H1 (cell line): ENCODE measurements around the gene TLE2. TPM values are rescaled to one million over a fixed set of nuclear protein-coding genes. Genes with fewer than 3 reads are reported as not detected.

Source experiments
- CTCF ChIA-PET: fragments of 300-600 bp; sonication (Branson Sonifier 250); formaldehyde crosslinking; loops from one replicate; lab custom pipeline; 2021; ENCODE audit not compliant: partially characterized antibody; lab: Charles Lee
- POLR2A ChIA-PET: fragments of 300-600 bp; sonication (Branson Sonifier 250); formaldehyde crosslinking; loops from one replicate; lab custom pipeline; 2021; ENCODE audit warnings: inconsistent platforms; ENCODE audit not compliant: partially characterized antibody; lab: Charles Lee
- DNase-seq, 2 experiments: peaks; one replicate each; pipeline versions ENCODE4 v3.0.0 to v3.0.0-alpha.2; 2010 to 2022; ENCODE audit warnings: low spot score in 2 of 2, low read depth in 1 of 2, mixed read lengths in 1 of 2
- FAIRE-seq: peaks from 2 replicates; lab custom pipeline; 2011; peaks lifted over from hg19 to GRCh38; lab: Jason Lieb, UNC
- H2AFZ ChIP-seq: 2 replicates; pipeline ENCODE4 v1.8.1; 2012; ENCODE audit warnings: low read length, inconsistent platforms
- H2AK5ac ChIP-seq: 2 replicates; pipeline ENCODE4 v1.6.1; 2013; ENCODE audit warnings: low read depth, low read length
- H2BK120ac ChIP-seq: replicated peaks from 2 replicates; pipeline ENCODE3; 2013; ENCODE audit warnings: low read depth, low read length, inconsistent platforms
- H2BK12ac ChIP-seq: 2 replicates; pipeline ENCODE4 v1.6.1; 2013; ENCODE audit warnings: low read depth, low read length
- H2BK15ac ChIP-seq: 2 replicates; pipeline ENCODE4 v1.6.1; 2013; ENCODE audit warnings: low read length
- H2BK20ac ChIP-seq: 2 replicates; pipeline ENCODE4 v1.6.1; 2013; ENCODE audit warnings: low read length
- H2BK5ac ChIP-seq: 2 replicates; pipeline ENCODE4 v1.6.1; 2013; ENCODE audit warnings: low read depth, low read length
- H3K14ac ChIP-seq: 2 replicates; pipeline ENCODE4 v1.6.1; 2013; ENCODE audit warnings: inconsistent platforms; ENCODE audit not compliant: insufficient read length
- H3K18ac ChIP-seq: 2 replicates; pipeline ENCODE4 v1.6.1; 2013; ENCODE audit warnings: low read length; ENCODE audit errors: extremely low read depth
- H3K23ac ChIP-seq: 2 replicates; pipeline ENCODE4 v1.6.1; 2013; ENCODE audit warnings: inconsistent platforms; ENCODE audit not compliant: insufficient read length
- H3K23me2 ChIP-seq: 2 replicates; pipeline ENCODE4 v1.6.1; 2013; ENCODE audit warnings: low read depth, low read length
- H3K27ac ChIP-seq: 2 replicates; pipeline ENCODE4 v1.6.1; 2011; ENCODE audit warnings: low read depth, low read length, inconsistent platforms
- H3K27me3 ChIP-seq, 4 experiments: replicated peaks in 1 of 4; 1 replicate in 1 of 4; 2 replicates in 3 of 4; pipeline versions ENCODE4 v1.6.1 to v1.8.1; 2011 to 2013; ENCODE audit warnings: low read length in 3 of 4, mild to moderate bottlenecking in 3 of 4, inconsistent platforms in 2 of 4, mixed read lengths in 2 of 4, moderate library complexity in 1 of 4; ENCODE audit not compliant: control insufficient read depth in 3 of 4, insufficient read depth in 3 of 4; ENCODE audit errors: extremely low read depth in 1 of 4
- H3K36me3 ChIP-seq, 4 experiments: 2 replicates each; pipeline versions ENCODE4 v1.6.1 to v1.8.1; 2011 to 2013; ENCODE audit warnings: mild to moderate bottlenecking in 4 of 4, low read length in 3 of 4, moderate library complexity in 2 of 4, control low read depth in 1 of 4, inconsistent platforms in 1 of 4; ENCODE audit not compliant: insufficient read depth in 4 of 4, control insufficient read depth in 2 of 4
- H3K4ac ChIP-seq: replicated peaks from 2 replicates; pipeline ENCODE3; 2013; ENCODE audit warnings: low read length, low read depth, mixed read lengths, inconsistent platforms; ENCODE audit not compliant: insufficient read length
- H3K4me1 ChIP-seq, 4 experiments: replicated peaks in 1 of 4; 1 replicate in 1 of 4; 2 replicates in 3 of 4; pipeline versions ENCODE4 v1.6.1 to v1.8.1; 2011 to 2013; ENCODE audit warnings: low read length in 3 of 4, inconsistent platforms in 2 of 4, mixed read lengths in 1 of 4; ENCODE audit not compliant: insufficient read depth in 4 of 4, control insufficient read depth in 3 of 4
- H3K4me2 ChIP-seq, 2 experiments: 2 replicates each; pipeline versions ENCODE4 v1.6.1 to v1.8.1; 2011 to 2013; ENCODE audit warnings: low read depth in 2 of 2, low read length in 2 of 2, control low read depth in 1 of 2, inconsistent platforms in 1 of 2, mild to moderate bottlenecking in 1 of 2; ENCODE audit not compliant: insufficient read depth in 1 of 2
- H3K4me3 ChIP-seq, 4 experiments: fragments of 200-600, 300-600 bp in 1 of 4; sonication (generic), shearing (Covaris generic), sonication (Bioruptor Twin) in 1 of 4; 2 replicates each; pipeline versions ENCODE4 v1.5.1 to v1.8.1; 2011 to 2016; ENCODE audit warnings: low read length in 4 of 4, low read depth in 3 of 4, control low read depth in 2 of 4, inconsistent platforms in 2 of 4, mild to moderate bottlenecking in 2 of 4, mixed read lengths in 1 of 4, moderate library complexity in 1 of 4; ENCODE audit not compliant: insufficient read depth in 2 of 4; ENCODE audit errors: extremely low read depth in 1 of 4
- H3K56ac ChIP-seq: replicated peaks from 2 replicates; pipeline ENCODE3; 2013; ENCODE audit warnings: low read depth, mild to moderate bottlenecking, mixed read lengths, low read length, inconsistent platforms; ENCODE audit not compliant: insufficient read length
- H3K79me1 ChIP-seq: 2 replicates; pipeline ENCODE4 v1.6.1; 2013; ENCODE audit warnings: low read depth, low read length, control low read depth
- H3K79me2 ChIP-seq, 2 experiments: 2 replicates each; pipeline versions ENCODE4 v1.6.1 to v1.8.1; 2012 to 2013; ENCODE audit warnings: low read length in 2 of 2, mild to moderate bottlenecking in 2 of 2, inconsistent platforms in 1 of 2; ENCODE audit not compliant: insufficient read depth in 2 of 2, control insufficient read depth in 1 of 2
- H3K9ac ChIP-seq, 4 experiments: replicated peaks in 1 of 4; 1 replicate in 1 of 4; 2 replicates in 3 of 4; pipeline versions ENCODE4 v1.6.1 to v1.8.1; 2011 to 2013; ENCODE audit warnings: low read depth in 3 of 4, low read length in 3 of 4, control low read depth in 2 of 4, mild to moderate bottlenecking in 2 of 4, moderate library complexity in 2 of 4, inconsistent platforms in 1 of 4; ENCODE audit errors: extremely low read depth in 1 of 4
- H3K9me3 ChIP-seq, 2 experiments: 2 replicates each; pipeline versions ENCODE4 v1.6.1 to v1.8.1; 2012 to 2013; ENCODE audit warnings: mild to moderate bottlenecking in 2 of 2, moderate library complexity in 2 of 2, control low read depth in 1 of 2, inconsistent platforms in 1 of 2, low read depth in 1 of 2, low read length in 1 of 2, mixed read lengths in 1 of 2; ENCODE audit not compliant: insufficient read depth in 2 of 2
- H4K20me1 ChIP-seq, 2 experiments: replicated peaks in 1 of 2; 2 replicates each; pipeline versions ENCODE3 to v1.8.1; 2011 to 2013; ENCODE audit warnings: inconsistent platforms in 2 of 2, low read length in 2 of 2, mild to moderate bottlenecking in 1 of 2; ENCODE audit not compliant: insufficient read depth in 2 of 2, control insufficient read depth in 1 of 2
- H4K5ac ChIP-seq: 2 replicates; pipeline ENCODE4 v1.6.1; 2013; ENCODE audit warnings: low read length, low read depth, mixed read lengths, inconsistent platforms; ENCODE audit not compliant: insufficient read length
- H4K8ac ChIP-seq: 2 replicates; pipeline ENCODE4 v1.8.0; 2013; ENCODE audit warnings: mild to moderate bottlenecking, moderate library complexity, low read length, inconsistent platforms; ENCODE audit not compliant: insufficient read depth; ENCODE audit errors: extremely low read depth
- H4K91ac ChIP-seq: replicated peaks from 2 replicates; pipeline ENCODE3; 2013; ENCODE audit warnings: low read length, mixed read lengths, inconsistent platforms; ENCODE audit not compliant: insufficient read length
- GTF2F1 ChIP-seq: IDR thresholded peaks from 2 replicates; pipeline ENCODE4 v1.6.1; 2012; ENCODE audit warnings: low read depth, low read length, improper control_type of control experiment, borderline replicate concordance
- JUND ChIP-seq: IDR thresholded peaks from 2 replicates; pipeline ENCODE4 v1.6.1; 2011; ENCODE audit warnings: mild to moderate bottlenecking, improper control_type of control experiment, low read length
- POU5F1 ChIP-seq: IDR thresholded peaks from 2 replicates; pipeline ENCODE4 v1.6.1; 2011; ENCODE audit warnings: low read depth, mild to moderate bottlenecking, low read length, moderate library complexity
- RAD21 ChIP-seq, 2 experiments: IDR thresholded peaks in 1 of 2; conservative IDR thresholded peaks in 1 of 2; 2 replicates each; pipeline ENCODE4 v1.6.1; 2011; ENCODE audit warnings: low read depth in 2 of 2, low read length in 2 of 2, improper control_type of control experiment in 1 of 2, inconsistent platforms in 1 of 2, mild to moderate bottlenecking in 1 of 2, moderate library complexity in 1 of 2
- SAP30 ChIP-seq: fragments of 300-600 bp; sonication (generic); IDR thresholded peaks from 2 replicates; pipeline ENCODE4 v1.7.1; 2012; ENCODE audit warnings: low read length, moderate library complexity, mild to moderate bottlenecking, inconsistent platforms; ENCODE audit not compliant: insufficient read depth, insufficient replicate concordance
- TAF1 ChIP-seq: IDR thresholded peaks from 2 replicates; pipeline ENCODE4 v1.6.1; 2011; ENCODE audit warnings: mild to moderate bottlenecking, low read depth, low read length
- TCF12 ChIP-seq: IDR thresholded peaks from 2 replicates; pipeline ENCODE4 v1.6.1; 2011; ENCODE audit warnings: low read depth, mild to moderate bottlenecking, low read length
- WGBS, 2 experiments: shearing (Covaris generic) in 1 of 2; methylation state at CpG; one replicate each; pipeline versions ENCODE4 v1.1.6 to v1.1.7; 2013 to 2015; ENCODE audit warnings: low lambda C conversion rate in 2 of 2, mixed read lengths in 2 of 2, inconsistent platforms in 1 of 2, low coverage in 1 of 2, missing lambda C conversion rate in 1 of 2; ENCODE audit not compliant: insufficient replicate concordance in 2 of 2, insufficient coverage in 1 of 2, insufficient read length in 1 of 2; ENCODE audit errors: extremely low coverage in 1 of 2, missing lambda C conversion rate in 1 of 2; 5-methylcytosine and 5-hydroxymethylcytosine counted together
- polyA plus RNA-seq, 7 experiments: library from polyadenylated mRNA; depleted of rRNA in 3 of 7; stranded (reverse) in 5 of 7; unstranded in 2 of 7; fragments of >200 nt in 5 of 7; fragments of 200-250 nt in 2 of 7; gene quantifications; 1 replicate in 5 of 7; 2 replicates in 1 of 7; 4 replicates in 1 of 7; pipeline versions ENCODE4 v1.2.1 to v1.2.3, GENCODE V29; 2011 to 2013; ENCODE audit warnings: missing spikeins in 2 of 7, mixed read lengths in 2 of 7
- total RNA-seq: library from RNA; stranded (reverse); fragmentation: NEBNext Ultra II Directional; extraction: Animal tissue kit (Norgen Biotek cat#: 25700); gene quantifications from 2 replicates; pipeline ENCODE4 v1.2.1, GENCODE V29; 2021
- TF ChIP-seq, protein P1 (sequence below), 3 experiments: IDR thresholded peaks; 1 replicate in 2 of 3; 2 replicates in 1 of 3; pipeline versions ENCODE4 v1.5.1 to v1.6.1; 2011; ENCODE audit warnings: low read length in 3 of 3, mild to moderate bottlenecking in 3 of 3, inconsistent platforms in 2 of 3, low read depth in 1 of 3, moderate library complexity in 1 of 3; ENCODE audit not compliant: insufficient read depth in 1 of 3; ENCODE audit errors: control extremely low read depth in 1 of 3
- TF ChIP-seq, protein P2 (sequence below): IDR thresholded peaks from 2 replicates; pipeline ENCODE4 v1.6.1; 2012; ENCODE audit warnings: inconsistent platforms

Gene TLE2
- total and polyA plus RNA-seq, 2 of the 8 experiments (the other 6 are each of a cell fraction or from before 2014, with no cell fraction given): 8.0 to 11.5 TPM

DNA sequence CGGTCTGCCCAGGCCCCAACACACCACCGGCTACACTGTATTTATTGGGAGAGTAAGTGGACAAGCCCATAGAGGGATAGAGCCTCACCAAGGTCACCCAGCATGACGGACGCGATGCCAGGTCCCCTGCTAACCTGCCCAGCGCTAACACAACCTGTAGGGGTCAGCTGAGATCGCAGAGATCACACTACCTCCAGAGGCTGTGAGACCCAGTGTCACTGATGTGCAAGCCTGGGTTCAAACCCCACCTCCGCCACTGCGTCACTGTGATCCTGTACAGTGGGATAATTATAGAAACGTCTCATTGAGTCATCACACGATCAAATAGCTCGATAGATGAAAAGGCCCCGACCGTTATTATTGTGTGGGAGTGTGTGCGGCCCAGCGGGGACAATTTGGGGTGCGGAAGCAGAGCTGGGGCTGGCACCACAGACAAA, 10.6 kb upstream of the TLE2 start:
- peak overlapping the region in 1 of 4 experiments; percentile 10; a peak in 2 of 7 replicates for H3K9ac ChIP-seq
- H2AK5ac ChIP-seq: no peak overlapping the region
- ChIA-PET POLR2A (interaction anchor here (0.6 to 4.0 kb wide), 7 partner anchors 14 to 71 kb away, joined by 3 to 25 read pairs (median 3); partner anchors contain the start of gene TLE6), CTCF (interaction anchor here (0.7 to 6.3 kb wide), 17 partner anchors 8 to 164 kb away, joined by 3 to 36 read pairs (median 6); no protein-coding TSS in a partner anchor)
- H3K9me3 ChIP-seq: no peaks in the 10 kb centered on the region
- H2BK12ac ChIP-seq: peak overlapping the region; percentile 71; the same call in 1 of the 2 replicates
- DNase-seq (no peak), FAIRE-seq (no peak)
- no peaks in the 10 kb centered on the region for H3K36me3 ChIP-seq
- H4K20me1 ChIP-seq: no peaks in the 10 kb centered on the region
- no peak overlapping the region for H3K14ac ChIP-seq
- H3K4me2 ChIP-seq: no peak overlapping the region
- no peak overlapping the region for H3K4ac ChIP-seq
- no peak overlapping the region for H2BK20ac ChIP-seq
- H3K4me1 ChIP-seq: peaks cover 0 to 16% (median 11%) of the 10 kb centered on the region in 4 experiments; a peak in 6 of 7 replicates
- no peaks in the 10 kb centered on the region for H3K79me2 ChIP-seq
- H2AFZ ChIP-seq: no peak overlapping the region
- WGBS, 2 experiments: 87% methylated on average over 17 of the region's 17 CpGs; no CpG with 5 or more reads in 1 of the 2 experiments
- H4K8ac ChIP-seq: no peak overlapping the region
- H4K91ac ChIP-seq: no peak overlapping the region
- no peak overlapping the region; the same call in 1 of the 2 replicates for H2BK5ac ChIP-seq
- no peak overlapping the region for H2BK120ac ChIP-seq
- H3K18ac ChIP-seq: no peak overlapping the region
- no peak overlapping the region for H3K27ac ChIP-seq
- no peak overlapping the region for H3K56ac ChIP-seq
- no peak overlapping the region for H4K5ac ChIP-seq
- peaks cover 0 to 8% (median 3%) of the 10 kb centered on the region in 4 experiments; a peak in 4 of 7 replicates for H3K27me3 ChIP-seq
- no peak overlapping the region for H3K23ac ChIP-seq
- no peaks in the 10 kb centered on the region for H3K79me1 ChIP-seq
- no peak overlapping the region for H3K4me3 ChIP-seq
- H2BK15ac ChIP-seq: no peak overlapping the region
- peaks cover 20% of the 10 kb centered on the region for H3K23me2 ChIP-seq
- TF ChIP-seq POU5F1 (no peak), RAD21 (IDR thresholded peaks at IDR 0.05 in 1 of 2, conservative IDR thresholded peaks at IDR 0.05 in 1 of 2; ENCODE audit: low read depth in 2 of 2, low read length in 2 of 2) (peak; percentile 35 to 58; a peak in 3 of 4 replicates), JUND (no peak), GTF2F1 (no peak), SAP30 (no peak), TAF1 (no peak), TCF12 (no peak)
- TF ChIP-seq, protein P1, sequence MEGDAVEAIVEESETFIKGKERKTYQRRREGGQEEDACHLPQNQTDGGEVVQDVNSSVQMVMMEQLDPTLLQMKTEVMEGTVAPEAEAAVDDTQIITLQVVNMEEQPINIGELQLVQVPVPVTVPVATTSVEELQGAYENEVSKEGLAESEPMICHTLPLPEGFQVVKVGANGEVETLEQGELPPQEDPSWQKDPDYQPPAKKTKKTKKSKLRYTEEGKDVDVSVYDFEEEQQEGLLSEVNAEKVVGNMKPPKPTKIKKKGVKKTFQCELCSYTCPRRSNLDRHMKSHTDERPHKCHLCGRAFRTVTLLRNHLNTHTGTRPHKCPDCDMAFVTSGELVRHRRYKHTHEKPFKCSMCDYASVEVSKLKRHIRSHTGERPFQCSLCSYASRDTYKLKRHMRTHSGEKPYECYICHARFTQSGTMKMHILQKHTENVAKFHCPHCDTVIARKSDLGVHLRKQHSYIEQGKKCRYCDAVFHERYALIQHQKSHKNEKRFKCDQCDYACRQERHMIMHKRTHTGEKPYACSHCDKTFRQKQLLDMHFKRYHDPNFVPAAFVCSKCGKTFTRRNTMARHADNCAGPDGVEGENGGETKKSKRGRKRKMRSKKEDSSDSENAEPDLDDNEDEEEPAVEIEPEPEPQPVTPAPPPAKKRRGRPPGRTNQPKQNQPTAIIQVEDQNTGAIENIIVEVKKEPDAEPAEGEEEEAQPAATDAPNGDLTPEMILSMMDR (IDR thresholded peaks at IDR 0.05; ENCODE audit: control extremely low read depth in 1 of 3, insufficient read depth in 1 of 3, low read depth in 1 of 3, low read length in 3 of 3): peak; percentile 22 to 55 (median 54); a peak in 3 of 4 replicates
- TF ChIP-seq, protein P2, sequence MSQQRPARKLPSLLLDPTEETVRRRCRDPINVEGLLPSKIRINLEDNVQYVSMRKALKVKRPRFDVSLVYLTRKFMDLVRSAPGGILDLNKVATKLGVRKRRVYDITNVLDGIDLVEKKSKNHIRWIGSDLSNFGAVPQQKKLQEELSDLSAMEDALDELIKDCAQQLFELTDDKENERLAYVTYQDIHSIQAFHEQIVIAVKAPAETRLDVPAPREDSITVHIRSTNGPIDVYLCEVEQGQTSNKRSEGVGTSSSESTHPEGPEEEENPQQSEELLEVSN: no peak
